Measurements from ENCODE around the gene AGRP.

The AGRP gene

GRCh38 chr16:67481561-67482232 is 1.6 kb downstream of the AGRP start:
- TF ChIP-seq CTCF (conservative IDR thresholded peaks at IDR 0.05; ENCODE audit: low read length), result no peak
- peak overlapping the region; percentile 73 for H3K4me3 ChIP-seq (ENCODE audit: low read length)
- DNase-seq (ENCODE audit: low read depth), result no peak

GRCh38 chr16:67480833-67481560 is 2.4 kb downstream of the AGRP start, which contains the start of gene ATP6V0D1:
TSS of gene ATP6V0D1 (minus strand) at chr16:67481157. CDS start at chr16:67481086, 71 bp downstream.
- DNase-seq (ENCODE audit: low read depth), result peak; percentile 96
- peak; percentile 77 for TF ChIP-seq CTCF (conservative IDR thresholded peaks at IDR 0.05; ENCODE audit: low read length)
- peak within 1 kb of the TSS; percentile 98 for H3K4me3 ChIP-seq (ENCODE audit: low read length)

- TF ChIP-seq CTCF (conservative IDR thresholded peaks at IDR 0.05; ENCODE audit: low read length), result no peak
- no peak overlapping the region for H3K4me3 ChIP-seq (ENCODE audit: low read length)
Measured at GRCh38 chr16:67477960-67478554, 5.3 kb downstream of the AGRP start.

GRCh38 chr16:67474551-67475455 is 8.5 kb downstream of the AGRP start:
- DNase-seq (ENCODE audit: low read depth), result no peak
- H3K4me3 ChIP-seq (ENCODE audit: low read length), result no peak overlapping the region
- TF ChIP-seq CTCF (conservative IDR thresholded peaks at IDR 0.05; ENCODE audit: low read length), result no peak

More at GRCh38 chr16:67477960-67478554, 5.3 kb downstream of the AGRP start:
- DNase-seq (ENCODE audit: low read depth), result no peak

GRCh38 chr16:67471758-67472384 is 11.5 kb downstream of the AGRP start:
- no peak overlapping the region for H3K4me3 ChIP-seq (ENCODE audit: low read length)
- DNase-seq (ENCODE audit: low read depth), result no peak
- TF ChIP-seq CTCF (conservative IDR thresholded peaks at IDR 0.05; ENCODE audit: low read length), result no peak

GRCh38 chr16:67470359-67470758 is 13.0 kb downstream of the AGRP start:
- no peak for TF ChIP-seq CTCF (conservative IDR thresholded peaks at IDR 0.05; ENCODE audit: low read length)
- H3K4me3 ChIP-seq (ENCODE audit: low read length), result no peak overlapping the region
- DNase-seq (ENCODE audit: low read depth), result peak; percentile 47
